ENCODE results near the gene CAMTA1. TPM values are rescaled to one million over a fixed set of nuclear protein-coding genes. Genes with fewer than 3 reads are reported as not detected.

The CAMTA1 gene
- polyA plus RNA-seq, 1 experiment, result 23.1 TPM

DNA sequence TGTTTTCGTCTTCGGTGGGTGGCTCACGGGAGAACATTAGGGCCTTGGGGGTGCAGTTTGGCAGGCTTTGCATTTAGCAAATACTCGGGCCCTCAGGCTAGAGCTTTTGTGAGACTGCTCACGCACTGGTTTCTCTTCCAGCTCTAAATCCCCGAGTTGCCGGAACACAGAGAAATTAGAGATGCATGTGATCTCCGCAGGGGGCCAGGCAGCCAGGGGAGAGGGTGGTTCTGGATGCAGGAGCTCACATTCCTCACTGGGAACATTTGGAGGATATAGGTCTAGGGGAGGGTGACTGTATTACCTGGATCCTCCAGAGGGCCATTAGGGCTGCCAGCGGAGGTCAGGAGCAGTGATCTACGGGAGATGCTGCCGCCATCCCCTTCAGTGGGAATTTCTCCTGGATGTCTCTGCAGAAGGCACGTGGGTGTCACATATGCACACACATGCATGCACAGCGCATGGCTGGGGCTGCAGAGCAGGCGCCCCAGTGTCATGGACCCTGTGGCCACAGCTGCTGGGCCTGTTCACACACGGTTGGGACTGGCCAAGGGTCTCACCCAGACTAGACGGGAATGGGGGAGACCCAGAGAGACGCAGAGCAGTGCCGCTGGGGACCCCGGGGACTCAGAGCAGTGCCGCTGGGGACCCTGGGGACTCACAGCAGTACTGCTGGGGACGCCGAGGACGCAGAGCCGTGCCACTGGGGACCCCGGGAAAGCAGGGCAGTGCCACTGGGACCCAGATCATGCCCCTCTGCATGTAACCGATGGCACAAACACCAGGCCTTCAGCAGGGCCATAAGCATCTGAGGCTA, 258.7 kb downstream of the CAMTA1 start:
- Histone ChIP-seq H3K4me3 (ENCODE audit: low read depth, low read length) (no peak overlapping the region), H3K36me3 (ENCODE audit: control insufficient read depth, insufficient read depth, low read length) (no peaks in the 10 kb centered on the region), H3K27me3 (ENCODE audit: control insufficient read depth, insufficient read depth, low read length) (peaks cover 2% of the 10 kb centered on the region)
- ChIA-PET POLR2A (no interaction called here), CTCF (interaction anchor here (0.6 to 4.2 kb wide), 14 partner anchors 8 to 604 kb away, joined by 3 to 49 read pairs (median 7); no protein-coding TSS in a partner anchor)
- TF ChIP-seq, protein P1, sequence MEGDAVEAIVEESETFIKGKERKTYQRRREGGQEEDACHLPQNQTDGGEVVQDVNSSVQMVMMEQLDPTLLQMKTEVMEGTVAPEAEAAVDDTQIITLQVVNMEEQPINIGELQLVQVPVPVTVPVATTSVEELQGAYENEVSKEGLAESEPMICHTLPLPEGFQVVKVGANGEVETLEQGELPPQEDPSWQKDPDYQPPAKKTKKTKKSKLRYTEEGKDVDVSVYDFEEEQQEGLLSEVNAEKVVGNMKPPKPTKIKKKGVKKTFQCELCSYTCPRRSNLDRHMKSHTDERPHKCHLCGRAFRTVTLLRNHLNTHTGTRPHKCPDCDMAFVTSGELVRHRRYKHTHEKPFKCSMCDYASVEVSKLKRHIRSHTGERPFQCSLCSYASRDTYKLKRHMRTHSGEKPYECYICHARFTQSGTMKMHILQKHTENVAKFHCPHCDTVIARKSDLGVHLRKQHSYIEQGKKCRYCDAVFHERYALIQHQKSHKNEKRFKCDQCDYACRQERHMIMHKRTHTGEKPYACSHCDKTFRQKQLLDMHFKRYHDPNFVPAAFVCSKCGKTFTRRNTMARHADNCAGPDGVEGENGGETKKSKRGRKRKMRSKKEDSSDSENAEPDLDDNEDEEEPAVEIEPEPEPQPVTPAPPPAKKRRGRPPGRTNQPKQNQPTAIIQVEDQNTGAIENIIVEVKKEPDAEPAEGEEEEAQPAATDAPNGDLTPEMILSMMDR (IDR thresholded peaks at IDR 0.05; ENCODE audit: insufficient read depth, low read depth, low read length), result no peak
- no peak for DNase-seq (ENCODE audit: low read depth)

DNA sequence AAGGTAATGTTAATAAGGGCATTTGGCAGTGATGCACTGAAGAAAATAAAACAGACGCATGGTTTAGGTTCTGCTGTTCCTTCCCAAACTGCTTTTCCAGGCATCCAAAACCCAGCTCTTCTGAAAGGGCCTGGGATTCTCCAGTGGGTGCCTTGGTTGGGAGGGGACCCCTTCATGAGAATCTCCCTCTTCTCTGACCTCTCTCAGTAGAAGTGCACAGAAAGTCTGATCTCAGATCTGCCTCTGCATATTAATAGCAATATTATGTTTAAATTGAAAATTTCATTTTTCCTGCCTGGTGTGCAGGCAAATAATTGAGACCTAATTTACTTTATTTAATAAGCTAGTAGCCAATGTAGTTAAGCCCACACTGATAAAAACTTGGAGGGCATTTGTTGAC, 260.6 kb downstream of the CAMTA1 start:
- Histone ChIP-seq H3K4me3 (ENCODE audit: low read depth, low read length) (no peak overlapping the region), H3K36me3 (ENCODE audit: control insufficient read depth, insufficient read depth, low read length) (no peaks in the 10 kb centered on the region), H3K27me3 (ENCODE audit: control insufficient read depth, insufficient read depth, low read length) (peaks cover 2% of the 10 kb centered on the region)
- ChIA-PET CTCF (interaction anchor here (1.0 to 1.2 kb wide), 3 partner anchors 24 to 601 kb away, joined by 3 read pairs; no protein-coding TSS in a partner anchor), POLR2A (no interaction called here)
- TF ChIP-seq, protein P1 (IDR thresholded peaks at IDR 0.05; ENCODE audit: insufficient read depth, low read depth, low read length), result no peak
- DNase-seq (ENCODE audit: low read depth), result no peak

DNA sequence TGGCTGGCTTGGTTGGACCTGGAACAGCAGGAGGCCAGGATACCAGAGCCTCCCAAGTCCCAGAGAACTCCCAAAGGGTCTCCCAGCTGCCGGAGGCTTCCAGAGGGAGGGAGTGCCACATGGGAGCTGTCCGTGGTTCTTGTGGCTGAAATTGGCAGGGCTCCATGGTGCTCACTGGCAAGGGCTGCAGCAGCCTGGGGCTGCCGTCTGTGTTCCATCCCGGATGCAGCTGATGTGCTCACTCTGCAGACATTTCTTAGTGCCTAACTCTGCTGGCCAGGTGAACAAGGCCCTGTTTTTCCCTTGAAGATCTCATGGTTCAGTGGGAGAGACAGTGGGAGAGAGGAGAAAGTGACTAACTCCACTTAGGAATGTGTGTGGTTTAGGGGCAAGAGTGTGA, 261.1 kb downstream of the CAMTA1 start:
- Histone ChIP-seq H3K27me3 (ENCODE audit: control insufficient read depth, insufficient read depth, low read length) (peaks cover 2% of the 10 kb centered on the region), H3K4me3 (ENCODE audit: low read depth, low read length) (no peak overlapping the region), H3K36me3 (ENCODE audit: control insufficient read depth, insufficient read depth, low read length) (no peaks in the 10 kb centered on the region)
- no peak for DNase-seq (ENCODE audit: low read depth)
- ChIA-PET CTCF (interaction anchor here (1.1 to 1.2 kb wide), 2 partner anchors 162 to 601 kb away, joined by 3 read pairs; no protein-coding TSS in a partner anchor), POLR2A (no interaction called here)
- TF ChIP-seq, protein P1 (IDR thresholded peaks at IDR 0.05; ENCODE audit: insufficient read depth, low read depth, low read length), result no peak

DNA sequence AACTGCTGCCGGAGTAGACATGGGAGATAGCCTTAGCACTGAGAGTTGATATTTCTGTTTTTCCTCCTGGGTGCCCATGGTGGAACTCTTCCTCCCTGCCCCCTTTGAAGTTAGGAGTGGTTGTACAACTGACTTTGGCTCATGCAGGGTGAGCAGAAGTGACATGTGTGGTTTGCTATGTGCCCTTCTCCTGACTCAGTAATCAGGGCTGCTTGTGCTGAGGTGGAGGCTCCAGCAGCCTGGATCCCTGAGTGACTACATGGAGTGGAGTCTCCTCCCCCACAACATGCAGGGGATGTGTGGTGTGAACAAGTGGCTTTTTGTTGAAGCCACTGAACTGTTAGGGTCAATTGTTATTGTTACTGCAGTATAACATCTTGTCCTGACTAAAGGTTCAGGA, 261.6 kb downstream of the CAMTA1 start:
- no peak for DNase-seq (ENCODE audit: low read depth)
- H3K27me3 ChIP-seq (ENCODE audit: control insufficient read depth, insufficient read depth, low read length), result peaks cover 2% of the 10 kb centered on the region
- H3K36me3 ChIP-seq (ENCODE audit: control insufficient read depth, insufficient read depth, low read length), result no peaks in the 10 kb centered on the region
- ChIA-PET POLR2A (no interaction called here), CTCF (interaction anchor here (1.1 to 1.2 kb wide), 3 partner anchors 71 to 600 kb away, joined by 3 read pairs; no protein-coding TSS in a partner anchor)
- no peak overlapping the region for H3K4me3 ChIP-seq (ENCODE audit: low read depth, low read length)
- TF ChIP-seq, protein P1 (IDR thresholded peaks at IDR 0.05; ENCODE audit: insufficient read depth, low read depth, low read length), result no peak

DNA sequence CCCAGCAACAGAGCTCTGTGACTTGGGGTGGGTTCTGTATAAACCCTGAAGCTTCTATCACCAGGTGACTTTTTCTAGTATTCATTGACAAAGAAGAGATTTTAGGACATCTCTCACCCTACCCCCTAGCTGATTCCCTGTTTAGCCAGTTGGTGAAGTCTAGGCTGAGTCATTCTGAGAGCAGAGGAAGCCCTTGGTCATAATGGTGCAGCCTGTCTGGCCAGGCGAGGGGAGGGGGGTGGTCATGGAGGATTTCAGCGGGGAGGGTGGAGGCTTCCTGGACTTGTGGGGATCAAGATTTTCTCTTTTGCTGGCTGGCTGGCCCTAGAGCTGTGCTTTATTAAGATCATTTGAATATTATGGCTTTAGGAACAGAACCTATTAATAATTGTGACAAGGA, 262.6 kb downstream of the CAMTA1 start:
- POLR2A ChIA-PET, result no interaction called here
- TF ChIP-seq, protein P1 (IDR thresholded peaks at IDR 0.05; ENCODE audit: insufficient read depth, low read depth, low read length), result no peak
- no peak overlapping the region for H3K4me3 ChIP-seq (ENCODE audit: low read depth, low read length)
- CTCF ChIA-PET, result interaction anchor here (1.1 to 2.7 kb wide), 3 partner anchors 23 to 160 kb away, joined by 3 to 15 read pairs (median 3); no protein-coding TSS in a partner anchor
- DNase-seq (ENCODE audit: low read depth), result no peak
- peaks cover 2% of the 10 kb centered on the region for H3K27me3 ChIP-seq (ENCODE audit: control insufficient read depth, insufficient read depth, low read length)
- H3K36me3 ChIP-seq (ENCODE audit: control insufficient read depth, insufficient read depth, low read length), result no peaks in the 10 kb centered on the region
